ENCODE data around the gene F7. TPM values are rescaled to one million over a fixed set of nuclear protein-coding genes. Genes with fewer than 3 reads are reported as not detected.

The F7 gene
- total RNA-seq, 1 donor from 2014 or later = 0.06 TPM

GRCh38 chr13:113060557-113061270 is 44.9 kb upstream of the F7 start:
- no peak overlapping the region for H3K4me3 ChIP-seq (ENCODE audit: low read depth, low read length)
- DNase-seq (ENCODE audit: low read depth) = no peak
- TF ChIP-seq, protein P1, sequence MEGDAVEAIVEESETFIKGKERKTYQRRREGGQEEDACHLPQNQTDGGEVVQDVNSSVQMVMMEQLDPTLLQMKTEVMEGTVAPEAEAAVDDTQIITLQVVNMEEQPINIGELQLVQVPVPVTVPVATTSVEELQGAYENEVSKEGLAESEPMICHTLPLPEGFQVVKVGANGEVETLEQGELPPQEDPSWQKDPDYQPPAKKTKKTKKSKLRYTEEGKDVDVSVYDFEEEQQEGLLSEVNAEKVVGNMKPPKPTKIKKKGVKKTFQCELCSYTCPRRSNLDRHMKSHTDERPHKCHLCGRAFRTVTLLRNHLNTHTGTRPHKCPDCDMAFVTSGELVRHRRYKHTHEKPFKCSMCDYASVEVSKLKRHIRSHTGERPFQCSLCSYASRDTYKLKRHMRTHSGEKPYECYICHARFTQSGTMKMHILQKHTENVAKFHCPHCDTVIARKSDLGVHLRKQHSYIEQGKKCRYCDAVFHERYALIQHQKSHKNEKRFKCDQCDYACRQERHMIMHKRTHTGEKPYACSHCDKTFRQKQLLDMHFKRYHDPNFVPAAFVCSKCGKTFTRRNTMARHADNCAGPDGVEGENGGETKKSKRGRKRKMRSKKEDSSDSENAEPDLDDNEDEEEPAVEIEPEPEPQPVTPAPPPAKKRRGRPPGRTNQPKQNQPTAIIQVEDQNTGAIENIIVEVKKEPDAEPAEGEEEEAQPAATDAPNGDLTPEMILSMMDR (conservative IDR thresholded peaks at IDR 0.05; ENCODE audit: low read depth, low read length) = no peak

DNA sequence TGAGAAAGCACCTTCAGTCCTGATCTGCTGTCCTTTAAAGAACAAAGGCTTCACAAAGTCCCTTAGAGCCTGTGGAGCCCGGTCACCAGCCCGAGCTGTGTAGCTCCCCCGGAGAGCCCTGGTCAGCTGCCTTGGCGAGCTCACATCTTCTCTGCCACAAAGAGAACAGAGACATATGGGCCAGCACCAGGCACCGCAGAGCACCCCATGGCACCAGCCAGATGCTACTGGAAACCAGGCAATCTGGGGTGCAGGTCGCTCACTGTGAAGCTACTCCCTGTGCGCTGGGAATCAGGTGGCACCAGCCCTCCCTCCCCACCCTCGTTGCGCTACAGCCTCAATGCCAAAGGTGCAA is 44.3 kb upstream of the F7 start:
- TF ChIP-seq, protein P1 (conservative IDR thresholded peaks at IDR 0.05; ENCODE audit: low read depth, low read length) = no peak
- H3K4me3 ChIP-seq (ENCODE audit: low read depth, low read length) = no peak overlapping the region
- no peak for DNase-seq (ENCODE audit: low read depth)

- TF ChIP-seq, protein P1 (conservative IDR thresholded peaks at IDR 0.05; ENCODE audit: low read depth, low read length) = no peak
- DNase-seq (ENCODE audit: low read depth) = no peak
- no peak overlapping the region for H3K4me3 ChIP-seq (ENCODE audit: low read depth, low read length)
Measured at GRCh38 chr13:113061796-113062425, 43.7 kb upstream of the F7 start.

DNA sequence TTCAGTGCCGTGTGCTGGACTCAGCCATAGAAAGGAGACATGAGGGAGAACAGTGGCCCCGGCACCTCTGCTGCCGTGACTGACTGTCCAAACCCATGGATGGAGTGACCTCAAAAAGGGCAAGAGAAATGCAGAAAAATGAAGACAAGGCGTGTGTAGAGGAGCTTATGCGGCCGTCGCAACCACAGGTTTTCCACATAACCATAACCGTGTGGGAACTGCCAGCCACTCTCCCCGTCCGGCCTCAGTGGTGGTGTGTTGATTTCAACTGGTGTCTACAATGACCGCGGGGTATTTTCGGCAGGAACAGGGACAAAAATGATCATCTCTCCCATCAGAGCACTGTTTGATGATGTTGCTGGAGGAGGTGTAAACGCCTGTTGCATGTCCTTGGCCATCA is 42.9 kb upstream of the F7 start:
- DNase-seq (ENCODE audit: low read depth) = no peak
- TF ChIP-seq, protein P1 (conservative IDR thresholded peaks at IDR 0.05; ENCODE audit: low read depth, low read length) = no peak
- H3K4me3 ChIP-seq (ENCODE audit: low read depth, low read length) = no peak overlapping the region

DNA sequence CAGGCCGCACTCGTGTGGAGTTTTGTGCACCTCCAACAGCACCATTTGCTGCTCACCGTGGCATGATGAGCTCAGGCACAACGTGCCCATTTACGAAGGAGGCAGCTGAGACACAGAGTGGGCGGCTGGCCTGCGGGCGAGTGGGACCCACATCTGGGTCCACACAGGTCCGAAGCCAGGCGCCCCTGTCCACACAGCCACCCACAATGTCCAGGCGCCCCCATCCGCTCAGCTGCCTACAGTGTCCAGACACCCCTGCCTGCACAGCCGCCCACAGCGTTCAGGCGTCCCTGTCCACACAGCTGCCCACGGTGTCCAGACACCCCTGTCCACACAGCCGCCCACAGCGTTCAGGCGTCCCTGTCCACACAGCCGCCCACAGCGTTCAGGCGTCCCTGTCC is 42.5 kb upstream of the F7 start:
- TF ChIP-seq, protein P1 (conservative IDR thresholded peaks at IDR 0.05; ENCODE audit: low read depth, low read length) = no peak
- DNase-seq (ENCODE audit: low read depth) = no peak
- H3K4me3 ChIP-seq (ENCODE audit: low read depth, low read length) = no peak overlapping the region

GRCh38 chr13:113064000-113064533 is 41.5 kb upstream of the F7 start:
- no peak overlapping the region for H3K4me3 ChIP-seq (ENCODE audit: low read depth, low read length)
- no peak for DNase-seq (ENCODE audit: low read depth)
- TF ChIP-seq, protein P1 (conservative IDR thresholded peaks at IDR 0.05; ENCODE audit: low read depth, low read length) = no peak
